WTC11 (cell line): ENCODE results near the gene BCAR3.

Source experiments
- ESRRA ChIP-seq: sonication (generic); formaldehyde crosslinking; IDR thresholded peaks from 2 replicates; pipeline ENCODE4 v1.8.1; 2022; ENCODE audit warnings: mild to moderate bottlenecking, missing genetic modification reagents, borderline replicate concordance
- ETV6 ChIP-seq: sonication (generic); formaldehyde crosslinking; IDR thresholded peaks from 2 replicates; pipeline ENCODE4 v1.8.1; 2022; ENCODE audit warnings: mild to moderate bottlenecking, missing genetic modification reagents
- NR2C2 ChIP-seq: sonication (generic); formaldehyde crosslinking; IDR thresholded peaks from 2 replicates; pipeline ENCODE4 v1.8.0; 2022; ENCODE audit warnings: mild to moderate bottlenecking, missing genetic modification reagents
- TF ChIP-seq, protein P1 (sequence below): fragments of 200-600 bp; IDR thresholded peaks from 2 replicates; pipeline ENCODE4 v1.8.0; 2022; ENCODE audit warnings: antibody characterized with exemption
- TF ChIP-seq, protein P2 (sequence below): sonication (generic); formaldehyde crosslinking; IDR thresholded peaks from 2 replicates; pipeline ENCODE4 v1.8.1; 2023; ENCODE audit warnings: mild to moderate bottlenecking, moderate library complexity, missing genetic modification reagents
- TF ChIP-seq, protein P3 (sequence below): sonication (generic); formaldehyde crosslinking; IDR thresholded peaks from 2 replicates; pipeline ENCODE4 v1.8.1; 2022; ENCODE audit warnings: low read depth, missing genetic modification reagents, borderline replicate concordance
- TF ChIP-seq, protein P4 (sequence below): sonication (generic); formaldehyde crosslinking; IDR thresholded peaks from 2 replicates; pipeline ENCODE4 v1.8.1; 2022; ENCODE audit warnings: low read depth, mild to moderate bottlenecking, moderate library complexity, missing genetic modification reagents, borderline replicate concordance

DNA sequence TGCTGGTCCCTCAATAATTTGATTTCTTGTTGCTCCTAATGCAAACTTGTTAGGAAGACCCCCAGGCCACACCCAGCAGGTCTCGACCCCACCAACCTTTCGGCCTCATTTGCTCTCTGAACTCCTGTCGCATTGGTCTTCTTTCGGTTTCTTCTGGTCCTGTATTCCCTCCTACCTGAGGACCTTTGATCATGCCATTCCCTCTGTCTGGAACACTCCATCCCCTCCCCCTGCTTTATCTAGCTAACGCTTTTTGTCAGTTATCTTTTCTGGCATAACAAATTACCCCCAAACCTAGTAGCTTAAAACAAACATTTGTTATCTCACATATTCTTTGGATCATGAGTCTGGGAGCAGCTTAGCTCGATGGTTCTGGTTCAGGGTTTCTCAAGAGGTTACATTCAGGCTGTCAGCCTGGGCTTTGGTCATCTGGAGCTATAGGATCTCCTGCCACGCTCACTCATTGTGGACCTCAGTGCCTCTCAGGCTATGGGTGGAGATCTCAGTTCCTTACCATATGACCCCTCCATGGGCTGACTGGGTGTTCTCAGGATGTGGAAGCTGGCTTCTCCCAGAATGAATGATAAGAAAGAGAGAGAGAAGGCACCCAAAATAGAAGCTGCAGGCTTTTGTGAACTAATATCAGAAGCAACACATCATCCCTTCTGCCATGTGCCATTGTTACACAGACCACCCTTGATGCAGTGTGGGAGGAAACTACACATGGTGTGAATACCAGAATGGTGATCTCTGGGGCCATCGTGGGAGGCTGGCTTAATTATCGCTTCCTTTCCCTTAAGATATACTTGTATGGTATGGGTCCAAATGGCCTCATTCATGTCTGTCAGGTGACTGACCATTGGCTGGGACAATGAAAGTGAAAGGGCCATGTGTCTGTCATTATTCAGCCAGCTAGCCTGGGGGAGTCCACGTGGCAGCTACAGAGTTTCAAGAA, 29.1 kb upstream of the BCAR3 start:
- TF ChIP-seq, protein P1, sequence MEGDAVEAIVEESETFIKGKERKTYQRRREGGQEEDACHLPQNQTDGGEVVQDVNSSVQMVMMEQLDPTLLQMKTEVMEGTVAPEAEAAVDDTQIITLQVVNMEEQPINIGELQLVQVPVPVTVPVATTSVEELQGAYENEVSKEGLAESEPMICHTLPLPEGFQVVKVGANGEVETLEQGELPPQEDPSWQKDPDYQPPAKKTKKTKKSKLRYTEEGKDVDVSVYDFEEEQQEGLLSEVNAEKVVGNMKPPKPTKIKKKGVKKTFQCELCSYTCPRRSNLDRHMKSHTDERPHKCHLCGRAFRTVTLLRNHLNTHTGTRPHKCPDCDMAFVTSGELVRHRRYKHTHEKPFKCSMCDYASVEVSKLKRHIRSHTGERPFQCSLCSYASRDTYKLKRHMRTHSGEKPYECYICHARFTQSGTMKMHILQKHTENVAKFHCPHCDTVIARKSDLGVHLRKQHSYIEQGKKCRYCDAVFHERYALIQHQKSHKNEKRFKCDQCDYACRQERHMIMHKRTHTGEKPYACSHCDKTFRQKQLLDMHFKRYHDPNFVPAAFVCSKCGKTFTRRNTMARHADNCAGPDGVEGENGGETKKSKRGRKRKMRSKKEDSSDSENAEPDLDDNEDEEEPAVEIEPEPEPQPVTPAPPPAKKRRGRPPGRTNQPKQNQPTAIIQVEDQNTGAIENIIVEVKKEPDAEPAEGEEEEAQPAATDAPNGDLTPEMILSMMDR, result no peak
- TF ChIP-seq, protein P2, sequence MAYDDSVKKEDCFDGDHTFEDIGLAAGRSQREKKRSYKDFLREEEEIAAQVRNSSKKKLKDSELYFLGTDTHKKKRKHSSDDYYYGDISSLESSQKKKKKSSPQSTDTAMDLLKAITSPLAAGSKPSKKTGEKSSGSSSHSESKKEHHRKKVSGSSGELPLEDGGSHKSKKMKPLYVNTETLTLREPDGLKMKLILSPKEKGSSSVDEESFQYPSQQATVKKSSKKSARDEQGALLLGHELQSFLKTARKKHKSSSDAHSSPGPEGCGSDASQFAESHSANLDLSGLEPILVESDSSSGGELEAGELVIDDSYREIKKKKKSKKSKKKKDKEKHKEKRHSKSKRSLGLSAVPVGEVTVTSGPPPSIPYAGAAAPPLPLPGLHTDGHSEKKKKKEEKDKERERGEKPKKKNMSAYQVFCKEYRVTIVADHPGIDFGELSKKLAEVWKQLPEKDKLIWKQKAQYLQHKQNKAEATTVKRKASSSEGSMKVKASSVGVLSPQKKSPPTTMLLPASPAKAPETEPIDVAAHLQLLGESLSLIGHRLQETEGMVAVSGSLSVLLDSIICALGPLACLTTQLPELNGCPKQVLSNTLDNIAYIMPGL (CRISPR knock-in tag), result no peak
- TF ChIP-seq ETV6 (CRISPR knock-in tag) (no peak), NR2C2 (CRISPR knock-in tag) (no peak), ESRRA (no peak)
- TF ChIP-seq, protein P3, sequence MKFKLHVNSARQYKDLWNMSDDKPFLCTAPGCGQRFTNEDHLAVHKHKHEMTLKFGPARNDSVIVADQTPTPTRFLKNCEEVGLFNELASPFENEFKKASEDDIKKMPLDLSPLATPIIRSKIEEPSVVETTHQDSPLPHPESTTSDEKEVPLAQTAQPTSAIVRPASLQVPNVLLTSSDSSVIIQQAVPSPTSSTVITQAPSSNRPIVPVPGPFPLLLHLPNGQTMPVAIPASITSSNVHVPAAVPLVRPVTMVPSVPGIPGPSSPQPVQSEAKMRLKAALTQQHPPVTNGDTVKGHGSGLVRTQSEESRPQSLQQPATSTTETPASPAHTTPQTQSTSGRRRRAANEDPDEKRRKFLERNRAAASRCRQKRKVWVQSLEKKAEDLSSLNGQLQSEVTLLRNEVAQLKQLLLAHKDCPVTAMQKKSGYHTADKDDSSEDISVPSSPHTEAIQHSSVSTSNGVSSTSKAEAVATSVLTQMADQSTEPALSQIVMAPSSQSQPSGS (CRISPR knock-in tag), result no peak
- TF ChIP-seq, protein P4, sequence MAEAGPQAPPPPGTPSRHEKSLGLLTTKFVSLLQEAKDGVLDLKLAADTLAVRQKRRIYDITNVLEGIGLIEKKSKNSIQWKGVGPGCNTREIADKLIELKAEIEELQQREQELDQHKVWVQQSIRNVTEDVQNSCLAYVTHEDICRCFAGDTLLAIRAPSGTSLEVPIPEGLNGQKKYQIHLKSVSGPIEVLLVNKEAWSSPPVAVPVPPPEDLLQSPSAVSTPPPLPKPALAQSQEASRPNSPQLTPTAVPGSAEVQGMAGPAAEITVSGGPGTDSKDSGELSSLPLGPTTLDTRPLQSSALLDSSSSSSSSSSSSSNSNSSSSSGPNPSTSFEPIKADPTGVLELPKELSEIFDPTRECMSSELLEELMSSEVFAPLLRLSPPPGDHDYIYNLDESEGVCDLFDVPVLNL (CRISPR knock-in tag), result no peak
